Mesenchymal stem cell (in vitro differentiated cells and primary cell): ENCODE results near the gene FAM180B.

Experiments
- DNase-seq: peaks from one replicate; pipeline ENCODE4 v3.0.0-alpha.2; 2013
- H2AFZ ChIP-seq: one replicate; pipeline ENCODE4 v1.6.1; 2013; ENCODE audit warnings: low read depth, mild to moderate bottlenecking, control low read depth, inconsistent platforms, low read length, moderate library complexity
- H2AK5ac ChIP-seq: 2 replicates; pipeline ENCODE4 v1.6.1; 2013; ENCODE audit warnings: low read length, moderate library complexity, mild to moderate bottlenecking, inconsistent platforms; ENCODE audit not compliant: severe bottlenecking
- H2BK120ac ChIP-seq: one replicate; pipeline ENCODE4 v1.6.1; 2013; ENCODE audit warnings: low read depth, mild to moderate bottlenecking, inconsistent platforms, low read length, moderate library complexity
- H2BK12ac ChIP-seq, 2 experiments: one replicate each; pipeline ENCODE4 v1.6.1; 2013; ENCODE audit warnings: inconsistent platforms in 2 of 2, low read length in 2 of 2, mild to moderate bottlenecking in 2 of 2, moderate library complexity in 2 of 2, control low read depth in 1 of 2
- H2BK15ac ChIP-seq: one replicate; pipeline ENCODE4 v1.6.1; 2013; ENCODE audit warnings: mild to moderate bottlenecking, low read depth, inconsistent platforms; ENCODE audit not compliant: poor library complexity, severe bottlenecking
- H2BK5ac ChIP-seq: 2 replicates; pipeline ENCODE4 v1.6.1; 2013; ENCODE audit warnings: low read depth, mild to moderate bottlenecking, low read length, control low read depth, inconsistent platforms; ENCODE audit not compliant: poor library complexity, severe bottlenecking
- H3K14ac ChIP-seq, 2 experiments: one replicate each; pipeline ENCODE4 v1.6.1; 2013; ENCODE audit warnings: inconsistent platforms in 2 of 2, low read length in 2 of 2, control low read depth in 1 of 2, mild to moderate bottlenecking in 1 of 2, moderate library complexity in 1 of 2
- H3K18ac ChIP-seq, 2 experiments: one replicate each; pipeline ENCODE4 v1.6.1; 2013; ENCODE audit warnings: inconsistent platforms in 2 of 2, low read length in 2 of 2, control low read depth in 1 of 2, low read depth in 1 of 2, mild to moderate bottlenecking in 1 of 2
- H3K23ac ChIP-seq, 2 experiments: one replicate each; pipeline ENCODE4 v1.6.1; 2013; ENCODE audit warnings: inconsistent platforms in 2 of 2, low read length in 2 of 2, mild to moderate bottlenecking in 2 of 2, moderate library complexity in 2 of 2, control low read depth in 1 of 2
- H3K27ac ChIP-seq: 2 replicates; pipeline ENCODE4 v1.5.1; 2013; ENCODE audit warnings: mild to moderate bottlenecking, moderate library complexity, low read length, control low read depth, inconsistent platforms; ENCODE audit not compliant: poor library complexity, severe bottlenecking
- H3K27me3 ChIP-seq, 2 experiments: 2 replicates each; pipeline versions ENCODE4 v1.6.1 to v1.7.0; 2013; ENCODE audit warnings: low read length in 2 of 2, mild to moderate bottlenecking in 2 of 2, moderate library complexity in 2 of 2, control low read depth in 1 of 2, inconsistent platforms in 1 of 2; ENCODE audit not compliant: control insufficient read depth in 1 of 2, insufficient read depth in 1 of 2
- H3K36me3 ChIP-seq, 2 experiments: 2 replicates each; pipeline versions ENCODE4 v1.6.1 to v1.7.0; 2013; ENCODE audit warnings: low read length in 2 of 2, control low read depth in 1 of 2, inconsistent platforms in 1 of 2, low read depth in 1 of 2, mild to moderate bottlenecking in 1 of 2; ENCODE audit not compliant: insufficient read depth in 2 of 2, control insufficient read depth in 1 of 2
- H3K4ac ChIP-seq, 2 experiments: one replicate each; pipeline ENCODE4 v1.6.1; 2013; ENCODE audit warnings: inconsistent platforms in 2 of 2, low read length in 2 of 2, mild to moderate bottlenecking in 2 of 2, moderate library complexity in 2 of 2, control low read depth in 1 of 2, low read depth in 1 of 2
- H3K4me1 ChIP-seq: 2 replicates; pipeline ENCODE4 v1.6.1; 2013; ENCODE audit warnings: low read depth, low read length, control low read depth; ENCODE audit not compliant: control insufficient read depth, insufficient read depth
- H3K4me2 ChIP-seq: 2 replicates; pipeline ENCODE4 v1.6.1; 2013; ENCODE audit warnings: low read length, mild to moderate bottlenecking, inconsistent platforms; ENCODE audit not compliant: poor library complexity, severe bottlenecking
- H3K4me3 ChIP-seq, 2 experiments: 2 replicates each; pipeline versions ENCODE4 v1.5.1 to v1.7.0; 2013; ENCODE audit warnings: low read length in 2 of 2, mild to moderate bottlenecking in 2 of 2, control low read depth in 1 of 2, low read depth in 1 of 2; ENCODE audit not compliant: insufficient read depth in 1 of 2
- H3K79me1 ChIP-seq: replicated peaks from 2 replicates; pipeline ENCODE4 v1.6.1; 2013; ENCODE audit warnings: mild to moderate bottlenecking, control low read depth, low read length, inconsistent platforms; ENCODE audit not compliant: poor library complexity, severe bottlenecking
- H3K9ac ChIP-seq: 2 replicates; pipeline ENCODE4 v1.7.0; 2013; ENCODE audit warnings: mild to moderate bottlenecking, low read length, moderate library complexity
- H3K9me3 ChIP-seq: 2 replicates; pipeline ENCODE4 v1.7.0; 2013; ENCODE audit warnings: mild to moderate bottlenecking, low read length; ENCODE audit not compliant: control insufficient read depth
- H4K8ac ChIP-seq: one replicate; pipeline ENCODE4 v1.6.1; 2013; ENCODE audit warnings: inconsistent platforms, mild to moderate bottlenecking, low read length, moderate library complexity
- H4K91ac ChIP-seq: one replicate; pipeline ENCODE4 v1.6.1; 2013; ENCODE audit warnings: mild to moderate bottlenecking, low read length, inconsistent platforms
- WGBS: methylation state at CpG from one replicate; pipeline ENCODE4 v1.1.7; 2013; ENCODE audit warnings: mixed read lengths; 5-methylcytosine and 5-hydroxymethylcytosine counted together

FAM180B gene

DNA sequence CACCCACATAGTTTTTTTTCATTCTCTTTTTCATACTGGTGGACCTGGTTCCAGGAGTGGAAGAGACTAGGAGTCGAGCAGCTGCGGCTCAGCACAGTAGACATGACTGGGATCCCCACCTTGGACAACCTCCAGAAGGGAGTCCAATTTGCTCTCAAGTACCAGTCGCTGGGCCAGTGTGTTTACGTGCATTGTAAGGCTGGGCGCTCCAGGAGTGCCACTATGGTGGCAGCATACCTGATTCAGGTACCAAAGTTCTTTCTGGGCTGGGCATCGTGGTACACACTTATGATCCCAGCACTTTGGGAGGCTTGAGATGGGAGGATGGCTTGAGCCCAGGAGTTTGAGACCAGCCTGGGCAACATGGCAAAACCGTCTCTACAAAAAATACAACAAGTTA is 16.8 kb upstream of the FAM180B start:
- Histone ChIP-seq H3K36me3 (peaks cover 31 to 49% of the 10 kb centered on the region in 2 experiments), H3K4me3 (no peak overlapping the region), H2BK15ac (no peak overlapping the region), H3K27me3 (no peaks in the 10 kb centered on the region), H2BK5ac (no peak overlapping the region), H3K27ac (no peak overlapping the region), H2AK5ac (no peak overlapping the region), H3K4me2 (no peak overlapping the region), H2BK12ac (no peak overlapping the region), H3K4ac (no peak overlapping the region), H3K23ac (no peak overlapping the region), H2AFZ (no peak overlapping the region), H3K79me1 (peaks cover 30% of the 10 kb centered on the region), H3K18ac (no peak overlapping the region), H3K9ac (no peak overlapping the region), H3K4me1 (peaks cover 20% of the 10 kb centered on the region), H4K91ac (no peak overlapping the region), H4K8ac (no peak overlapping the region), H3K9me3 (no peaks in the 10 kb centered on the region), H2BK120ac (no peak overlapping the region), H3K14ac (no peak overlapping the region)
- 93% methylated on average over 7 of the region's 7 CpGs for whole genome bisulfite sequencing
- DNase-seq: no peak

DNA sequence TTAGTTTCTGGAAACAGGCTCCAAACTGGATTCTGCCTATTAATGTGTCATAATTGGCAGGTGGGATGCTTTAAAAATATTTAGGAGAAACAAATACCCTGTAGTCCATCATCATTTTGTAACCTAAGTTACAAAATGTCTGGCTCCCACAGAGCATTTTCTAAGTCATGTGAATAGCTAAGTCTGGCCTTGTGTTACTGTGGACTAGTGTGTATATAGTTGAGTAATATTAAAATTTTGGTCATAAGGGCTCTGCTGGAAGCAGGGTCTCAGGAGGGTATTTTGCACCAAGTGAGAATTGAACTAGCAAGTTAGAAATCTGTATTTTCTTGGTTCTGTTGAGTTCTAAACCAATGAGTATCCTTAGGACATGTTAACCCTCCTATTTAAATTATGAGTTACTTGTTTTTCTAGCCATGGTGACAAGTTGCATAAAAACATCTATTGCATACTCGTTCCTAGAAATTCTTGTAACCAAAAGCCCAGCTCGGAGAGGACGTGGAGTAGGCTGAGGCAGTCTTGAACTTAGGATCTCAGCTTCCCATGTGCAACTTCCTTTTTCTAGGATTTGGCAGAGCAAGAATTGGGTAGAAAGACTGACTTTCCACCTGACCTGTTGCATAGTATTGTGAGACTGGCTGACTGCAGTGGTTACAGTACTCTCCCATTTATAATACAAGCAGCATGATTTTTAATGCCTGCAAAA is 15.7 kb upstream of the FAM180B start:
- no peak overlapping the region for H3K27ac ChIP-seq
- H4K8ac ChIP-seq: no peak overlapping the region
- no peak overlapping the region for H3K4me2 ChIP-seq
- no peak for DNase-seq
- H2BK120ac ChIP-seq: no peak overlapping the region
- 95% methylated on average over 3 of the region's 3 CpGs for WGBS
- peaks cover 15% of the 10 kb centered on the region for H3K4me1 ChIP-seq
- peaks cover 36 to 58% of the 10 kb centered on the region in 2 experiments for H3K36me3 ChIP-seq
- H3K9ac ChIP-seq: peak overlapping the region; percentile 5
- H2AFZ ChIP-seq: no peak overlapping the region
- H3K23ac ChIP-seq: no peak overlapping the region
- H3K14ac ChIP-seq: no peak overlapping the region
- H3K79me1 ChIP-seq: peaks cover 29% of the 10 kb centered on the region
- H2AK5ac ChIP-seq: no peak overlapping the region
- no peak overlapping the region for H2BK12ac ChIP-seq
- no peaks in the 10 kb centered on the region for H3K27me3 ChIP-seq
- H3K4ac ChIP-seq: no peak overlapping the region
- H4K91ac ChIP-seq: no peak overlapping the region
- no peak overlapping the region for H3K4me3 ChIP-seq
- no peak overlapping the region for H3K18ac ChIP-seq
- no peak overlapping the region for H2BK5ac ChIP-seq
- H2BK15ac ChIP-seq: no peak overlapping the region
- no peaks in the 10 kb centered on the region for H3K9me3 ChIP-seq

DNA sequence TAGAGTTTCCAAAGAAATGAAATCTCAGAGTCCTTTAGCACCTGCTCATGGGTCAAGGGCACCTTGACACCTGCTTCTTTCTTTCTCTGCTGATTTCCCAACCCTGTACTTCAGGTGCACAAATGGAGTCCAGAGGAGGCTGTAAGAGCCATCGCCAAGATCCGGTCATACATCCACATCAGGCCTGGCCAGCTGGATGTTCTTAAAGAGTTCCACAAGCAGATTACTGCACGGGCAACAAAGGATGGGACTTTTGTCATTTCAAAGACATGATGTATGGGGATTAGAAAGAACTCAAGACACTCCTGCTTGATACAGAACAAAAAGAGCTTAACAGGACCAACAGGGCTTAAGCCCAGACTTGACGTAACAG is 15.1 kb upstream of the FAM180B start:
- no peak for DNase-seq
- Histone ChIP-seq H3K18ac (no peak overlapping the region), H3K9ac (peak overlapping the region; percentile 79), H2BK12ac (no peak overlapping the region), H3K36me3 (peaks cover 42 to 59% of the 10 kb centered on the region in 2 experiments), H2AFZ (no peak overlapping the region), H3K9me3 (no peaks in the 10 kb centered on the region), H2AK5ac (no peak overlapping the region), H2BK5ac (no peak overlapping the region), H3K14ac (no peak overlapping the region), H4K91ac (no peak overlapping the region), H3K4ac (no peak overlapping the region), H3K4me3 (no peak overlapping the region), H4K8ac (no peak overlapping the region), H3K23ac (no peak overlapping the region), H3K27me3 (no peaks in the 10 kb centered on the region), H3K4me2 (no peak overlapping the region), H3K79me1 (peaks cover 30% of the 10 kb centered on the region), H2BK15ac (no peak overlapping the region), H3K4me1 (peaks cover 12% of the 10 kb centered on the region), H3K27ac (no peak overlapping the region), H2BK120ac (no peak overlapping the region)
- WGBS: 97% methylated on average over 4 of the region's 4 CpGs

DNA sequence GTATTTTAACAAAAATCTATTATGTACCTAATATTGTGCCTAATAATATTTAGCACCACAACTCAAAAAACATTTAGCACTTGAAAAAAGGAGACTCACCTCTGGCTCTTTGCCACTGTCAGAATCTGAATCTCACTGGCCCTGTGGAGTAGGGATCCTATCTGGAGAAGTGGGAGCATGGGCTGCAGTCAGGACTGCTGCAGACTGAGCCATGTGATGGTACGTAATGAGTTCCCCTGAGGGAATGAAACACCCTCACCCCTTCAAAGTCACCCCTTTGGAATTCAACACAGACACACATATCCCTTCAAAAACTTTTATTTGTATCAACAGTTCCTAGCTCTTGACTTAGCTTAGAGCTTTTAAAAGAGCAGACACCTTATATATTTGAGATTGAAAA is 14.6 kb upstream of the FAM180B start:
- H3K4me3 ChIP-seq: peak overlapping the region in 1 of 2 experiments; percentile 46
- peaks cover 27% of the 10 kb centered on the region for H3K79me1 ChIP-seq
- H3K36me3 ChIP-seq: peaks cover 42 to 61% of the 10 kb centered on the region in 2 experiments
- no peak overlapping the region for H4K8ac ChIP-seq
- H3K4me1 ChIP-seq: peaks cover 12% of the 10 kb centered on the region
- H2BK120ac ChIP-seq: no peak overlapping the region
- H2AFZ ChIP-seq: no peak overlapping the region
- no peak overlapping the region for H2BK15ac ChIP-seq
- DNase-seq: peak; percentile 32
- H2AK5ac ChIP-seq: no peak overlapping the region
- no peak overlapping the region for H3K23ac ChIP-seq
- H3K4ac ChIP-seq: no peak overlapping the region
- H3K9me3 ChIP-seq: no peaks in the 10 kb centered on the region
- no peak overlapping the region for H3K27ac ChIP-seq
- H3K27me3 ChIP-seq: no peaks in the 10 kb centered on the region
- 57% methylated on average over 1 of the region's 1 CpG for WGBS
- no peak overlapping the region for H3K4me2 ChIP-seq
- no peak overlapping the region for H2BK5ac ChIP-seq
- H3K14ac ChIP-seq: no peak overlapping the region
- no peak overlapping the region for H2BK12ac ChIP-seq
- no peak overlapping the region for H3K18ac ChIP-seq
- no peak overlapping the region for H4K91ac ChIP-seq
- H3K9ac ChIP-seq: peak overlapping the region; percentile 79
